GM12878 (cell line): ENCODE measurements around the gene FAM120B.

Source experiments
- CTCF ChIP-seq, 3 experiments: IDR thresholded peaks in 2 of 3; conservative IDR thresholded peaks in 1 of 3; 2 replicates each; pipeline ENCODE4 v1.5.1; 2011; ENCODE audit warnings: low read depth in 3 of 3, low read length in 3 of 3, mild to moderate bottlenecking in 3 of 3, control low read depth in 2 of 3, moderate library complexity in 2 of 3, inconsistent platforms in 1 of 3, mixed read lengths in 1 of 3; ENCODE audit not compliant: control insufficient read depth in 2 of 3, insufficient read depth in 1 of 3; ENCODE audit errors: extremely low read depth in 1 of 3
- JUNB ChIP-seq: IDR thresholded peaks from 2 replicates; pipeline ENCODE4 v1.6.1; 2016; ENCODE audit warnings: antibody characterized with exemption, mild to moderate bottlenecking
- SMC3 ChIP-seq: IDR thresholded peaks from 2 replicates; pipeline ENCODE4 v1.6.1; 2011; ENCODE audit warnings: low read length, improper control_type of control experiment, borderline replicate concordance
- TF ChIP-seq, protein P1 (sequence below): fragments of 450-650 bp; IDR thresholded peaks from 2 replicates; pipeline ENCODE4 v1.6.1; 2017; ENCODE audit warnings: mild to moderate bottlenecking

DNA sequence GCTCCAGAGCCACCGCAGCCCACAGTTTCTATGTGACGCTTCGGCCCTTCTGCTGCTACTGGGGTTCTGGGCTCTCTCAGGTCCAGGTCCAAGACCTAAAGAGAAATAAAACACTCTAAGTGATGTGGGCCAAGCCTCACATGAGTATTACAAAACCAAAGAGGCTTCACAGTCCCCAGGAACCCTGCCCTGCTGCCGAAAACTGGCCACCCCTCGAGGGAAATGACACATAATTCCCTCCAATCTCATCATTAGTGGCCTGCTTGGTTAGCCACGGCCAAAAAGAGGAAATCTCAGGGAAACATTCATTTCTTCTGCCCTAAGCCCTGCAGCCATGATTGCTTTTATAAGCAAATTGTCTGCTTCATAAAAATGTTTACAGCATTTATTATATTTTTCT, 48.2 kb upstream of the FAM120B start:
- no peak for TF ChIP-seq JUNB
- no peak for TF ChIP-seq SMC3
- TF ChIP-seq, protein P1, sequence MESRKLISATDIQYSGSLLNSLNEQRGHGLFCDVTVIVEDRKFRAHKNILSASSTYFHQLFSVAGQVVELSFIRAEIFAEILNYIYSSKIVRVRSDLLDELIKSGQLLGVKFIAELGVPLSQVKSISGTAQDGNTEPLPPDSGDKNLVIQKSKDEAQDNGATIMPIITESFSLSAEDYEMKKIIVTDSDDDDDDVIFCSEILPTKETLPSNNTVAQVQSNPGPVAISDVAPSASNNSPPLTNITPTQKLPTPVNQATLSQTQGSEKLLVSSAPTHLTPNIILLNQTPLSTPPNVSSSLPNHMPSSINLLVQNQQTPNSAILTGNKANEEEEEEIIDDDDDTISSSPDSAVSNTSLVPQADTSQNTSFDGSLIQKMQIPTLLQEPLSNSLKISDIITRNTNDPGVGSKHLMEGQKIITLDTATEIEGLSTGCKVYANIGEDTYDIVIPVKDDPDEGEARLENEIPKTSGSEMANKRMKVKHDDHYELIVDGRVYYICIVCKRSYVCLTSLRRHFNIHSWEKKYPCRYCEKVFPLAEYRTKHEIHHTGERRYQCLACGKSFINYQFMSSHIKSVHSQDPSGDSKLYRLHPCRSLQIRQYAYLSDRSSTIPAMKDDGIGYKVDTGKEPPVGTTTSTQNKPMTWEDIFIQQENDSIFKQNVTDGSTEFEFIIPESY, result no peak
- no peak for TF ChIP-seq CTCF (IDR thresholded peaks at IDR 0.05 in 2 of 3, conservative IDR thresholded peaks at IDR 0.05 in 1 of 3; ENCODE audit: control insufficient read depth in 2 of 3, extremely low read depth in 1 of 3, insufficient read depth in 1 of 3, low read depth in 3 of 3, low read length in 3 of 3)
